Upper lobe of left lung (tissue), 6 donors: Measurements from ENCODE around the gene EPGN. TPM values are rescaled to one million over a fixed set of nuclear protein-coding genes. Genes with fewer than 3 reads are reported as not detected.
"Not testable (repeated sequence)": the region's sequence is repeated elsewhere in the genome, so short reads cannot be mapped to it uniquely, and the experiment has no call there.

ENCODE experiments used
- ATAC-seq, 2 donors: fragments of 200-7000 bp; cut with Tn5 transposase; one replicate each; pipeline ENCODE4 v1.9.1; 2022; ENCODE audit warnings: mild to moderate bottlenecking in 2 of 2, moderate library complexity in 2 of 2; ENCODE audit not compliant: low FRiP score in 2 of 2
- DNase-seq, 2 donors: peaks; one replicate each; pipeline ENCODE4 v3.0.0-alpha.2; 2019 to 2020
- H3K27ac ChIP-seq, 4 donors: fragments of 200-600 bp; sonication (generic); one replicate each; pipeline ENCODE4 v1.5.1; 2016 to 2019
- H3K27me3 ChIP-seq, 4 donors: fragments of 200-600 bp; sonication (generic); one replicate each; pipeline ENCODE4 v1.5.1; 2017 to 2019
- H3K36me3 ChIP-seq, 4 donors: fragments of 200-600 bp; sonication (generic); one replicate each; pipeline ENCODE4 v1.5.1; 2016 to 2019
- H3K4me1 ChIP-seq, 4 donors: fragments of 200-600 bp; sonication (generic); one replicate each; pipeline ENCODE4 v1.5.1; 2018 to 2019
- H3K4me3 ChIP-seq, 4 donors: fragments of 200-600 bp; sonication (generic); one replicate each; pipeline ENCODE4 v1.5.1; 2017 to 2019; ENCODE audit warnings: mild to moderate bottlenecking in 2 of 4, moderate library complexity in 1 of 4
- H3K9me3 ChIP-seq, 4 donors: fragments of 200-600 bp; sonication (generic); one replicate each; pipeline ENCODE4 v1.5.1; 2018 to 2019
- EP300 ChIP-seq, 4 donors: sonication (generic); formaldehyde crosslinking; IDR thresholded peaks; one replicate each; pipeline ENCODE4 v1.5.1; 2017; ENCODE audit warnings: antibody characterized with exemption in 4 of 4, control low read depth in 2 of 4
- POLR2A ChIP-seq, 4 donors: fragments of 450-650 bp; IDR thresholded peaks; one replicate each; pipeline ENCODE4 v1.5.1; 2016 to 2017; ENCODE audit warnings: antibody characterized with exemption in 4 of 4, mild to moderate bottlenecking in 2 of 4
- POLR2AphosphoS5 ChIP-seq, 2 donors: sonication (generic); formaldehyde crosslinking; IDR thresholded peaks; one replicate each; pipeline ENCODE4 v1.5.1; 2017; ENCODE audit warnings: antibody characterized with exemption in 2 of 2
- WGBS, 2 donors: methylation state at CpG; one replicate each; pipeline ENCODE4 v1.1.5; 2017 to 2018; 5-methylcytosine and 5-hydroxymethylcytosine counted together
- total RNA-seq, 6 donors: library from RNA; depleted of rRNA in 4 of 6; stranded (reverse); fragments of >200 nt in 4 of 6; gene quantifications; one replicate each; pipeline versions ENCODE4 v1.1.0 to v1.2.1, GENCODE V29; 2016 to 2021
- TF ChIP-seq, protein P1 (sequence below), 6 experiments: fragments of 450-650 bp in 4 of 6; fragments of 200-600 bp in 2 of 6; sonication (generic) in 2 of 6; IDR thresholded peaks; one replicate each; pipeline ENCODE4 v1.5.1; 2016 to 2019; ENCODE audit warnings: antibody characterized with exemption in 6 of 6
- donor health status: DM: no; HTN: no; CAD: no; lungs with moderate emphysema.
- donor health status: DM: no; HTN: yes; CAD: no; lungs with severe emphysema.

Gene EPGN
- total RNA-seq, 6 donors from 2014 or later = 0.34 to 7.1 (median 0.94) TPM; not detected in 2

DNA sequence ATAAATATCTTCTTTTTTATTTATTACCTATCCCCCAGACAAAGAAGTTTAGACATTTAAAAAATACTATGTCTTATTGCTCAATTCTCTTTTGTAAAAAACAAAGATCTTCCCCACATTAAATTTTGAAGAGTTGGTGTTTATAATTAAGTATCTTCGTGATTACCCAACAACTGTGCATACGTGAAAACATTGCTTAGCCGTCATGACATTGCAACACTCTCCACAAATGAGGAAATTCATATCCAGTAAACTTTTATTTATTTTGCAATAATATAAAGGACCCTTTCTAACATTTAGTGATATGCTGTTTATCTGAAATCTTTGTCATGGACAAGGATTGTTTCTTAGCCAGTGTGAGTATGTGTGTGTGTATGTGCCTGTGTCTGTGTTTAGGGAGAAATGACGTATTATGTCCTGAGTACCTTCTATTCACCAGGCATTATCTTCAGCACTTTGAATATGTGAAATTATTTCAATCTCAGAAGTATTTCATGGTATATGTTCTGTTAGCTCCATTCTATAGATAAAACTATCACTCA, 30.6 kb downstream of the EPGN start:
- peak overlapping the region in 1 of 4 donors; percentile 35 for H3K27ac ChIP-seq
- ATAC-seq (no peak), DNase-seq (no peak)
- TF ChIP-seq EP300 (IDR thresholded peaks at IDR 0.05) = peak; percentile 54 to 92 (median 74)
- TF ChIP-seq POLR2A (IDR thresholded peaks at IDR 0.05) = no peak
- TF ChIP-seq, protein P1, sequence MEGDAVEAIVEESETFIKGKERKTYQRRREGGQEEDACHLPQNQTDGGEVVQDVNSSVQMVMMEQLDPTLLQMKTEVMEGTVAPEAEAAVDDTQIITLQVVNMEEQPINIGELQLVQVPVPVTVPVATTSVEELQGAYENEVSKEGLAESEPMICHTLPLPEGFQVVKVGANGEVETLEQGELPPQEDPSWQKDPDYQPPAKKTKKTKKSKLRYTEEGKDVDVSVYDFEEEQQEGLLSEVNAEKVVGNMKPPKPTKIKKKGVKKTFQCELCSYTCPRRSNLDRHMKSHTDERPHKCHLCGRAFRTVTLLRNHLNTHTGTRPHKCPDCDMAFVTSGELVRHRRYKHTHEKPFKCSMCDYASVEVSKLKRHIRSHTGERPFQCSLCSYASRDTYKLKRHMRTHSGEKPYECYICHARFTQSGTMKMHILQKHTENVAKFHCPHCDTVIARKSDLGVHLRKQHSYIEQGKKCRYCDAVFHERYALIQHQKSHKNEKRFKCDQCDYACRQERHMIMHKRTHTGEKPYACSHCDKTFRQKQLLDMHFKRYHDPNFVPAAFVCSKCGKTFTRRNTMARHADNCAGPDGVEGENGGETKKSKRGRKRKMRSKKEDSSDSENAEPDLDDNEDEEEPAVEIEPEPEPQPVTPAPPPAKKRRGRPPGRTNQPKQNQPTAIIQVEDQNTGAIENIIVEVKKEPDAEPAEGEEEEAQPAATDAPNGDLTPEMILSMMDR (IDR thresholded peaks at IDR 0.05) = no peak
- peak in 1 of 2 donors; percentile 82 for TF ChIP-seq POLR2AphosphoS5 (IDR thresholded peaks at IDR 0.05)
- H3K27me3 ChIP-seq = no peaks in the 10 kb centered on the region
- WGBS, 2 donors = 50 to 57% methylated on average over 4 of the region's 4 CpGs
- peaks cover 0 to 4% (median under 1%) of the 10 kb centered on the region in 4 donors for H3K9me3 ChIP-seq
- H3K36me3 ChIP-seq = no peaks in the 10 kb centered on the region
- H3K4me1 ChIP-seq = no peaks in the 10 kb centered on the region
- no peak overlapping the region for H3K4me3 ChIP-seq

DNA sequence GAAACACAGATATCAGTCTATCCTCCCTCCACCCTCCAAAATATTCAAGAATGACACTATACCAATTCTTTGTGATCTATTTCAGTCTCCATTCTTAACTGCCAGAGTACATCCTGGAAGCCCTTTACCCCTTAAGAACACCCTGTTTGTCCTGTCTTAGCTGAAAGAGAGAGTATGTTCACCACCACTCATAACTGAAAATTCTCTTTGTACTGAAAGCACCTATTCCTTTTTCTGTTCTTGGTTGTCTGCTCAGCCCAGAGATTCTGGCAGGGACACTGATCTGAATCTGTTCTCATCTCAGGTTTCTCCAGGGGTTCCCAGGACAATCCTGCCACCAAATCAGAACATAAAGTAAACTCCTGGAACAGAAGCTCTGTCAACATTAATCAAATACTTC, 31.2 kb downstream of the EPGN start:
- H3K9me3 ChIP-seq = peaks cover 3 to 10% (median 7%) of the 10 kb centered on the region in 4 donors
- H3K36me3 ChIP-seq = no peaks in the 10 kb centered on the region
- no peak for DNase-seq
- no peaks in the 10 kb centered on the region for H3K4me1 ChIP-seq
- no peak for TF ChIP-seq POLR2A (IDR thresholded peaks at IDR 0.05)
- no peak for ATAC-seq
- H3K4me3 ChIP-seq = no peak overlapping the region
- peak overlapping the region in 1 of 4 donors; percentile 35 for H3K27ac ChIP-seq
- no peaks in the 10 kb centered on the region for H3K27me3 ChIP-seq

DNA sequence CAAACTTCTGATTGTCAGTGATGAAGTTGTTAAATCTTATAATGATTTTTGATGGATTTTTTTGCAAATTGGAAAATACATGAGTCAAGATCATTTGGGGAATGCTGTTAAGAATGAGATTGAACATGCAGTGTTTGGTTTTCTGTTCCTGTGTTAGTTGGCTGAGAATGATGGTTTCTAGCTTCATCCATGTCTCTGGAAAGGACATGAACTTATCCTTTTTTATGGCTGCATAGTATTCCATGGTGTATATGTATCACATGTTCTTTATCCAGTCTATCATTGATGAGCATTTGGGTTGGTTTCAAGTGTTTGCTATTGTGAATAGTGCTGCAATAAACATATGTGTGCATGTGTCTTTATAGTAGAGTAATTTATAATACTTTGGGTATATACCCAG, 32.2 kb downstream of the EPGN start:
- not testable (repeated sequence) for H3K4me1 ChIP-seq, H3K36me3 ChIP-seq, DNase-seq, H3K4me3 ChIP-seq, H3K27ac ChIP-seq, ATAC-seq, H3K27me3 ChIP-seq
- peaks cover 5 to 11% (median 10%) of the 10 kb centered on the region in 4 donors for H3K9me3 ChIP-seq

DNA sequence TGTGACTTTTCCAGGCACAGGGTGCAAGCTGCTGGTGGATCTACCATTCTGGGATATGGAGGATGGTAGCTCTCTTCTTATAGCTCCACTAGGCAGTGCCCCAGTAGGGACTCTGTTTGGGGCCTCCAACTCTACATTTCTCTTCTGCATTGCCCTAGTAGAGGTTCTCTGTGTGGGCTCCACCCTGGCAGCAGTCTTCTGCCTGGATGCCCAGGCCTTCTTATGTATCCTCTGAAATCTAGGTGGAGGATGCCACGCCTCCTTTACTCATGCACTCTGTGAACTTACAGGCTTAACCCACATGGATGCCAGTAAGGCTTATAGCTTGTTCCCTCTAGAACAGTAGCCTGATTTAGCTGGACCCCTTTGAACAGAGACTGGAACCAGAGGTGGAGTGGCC, 35.8 kb downstream of the EPGN start:
- TF ChIP-seq POLR2A (IDR thresholded peaks at IDR 0.05) (no peak), EP300 (IDR thresholded peaks at IDR 0.05) (no peak), POLR2AphosphoS5 (IDR thresholded peaks at IDR 0.05) (no peak)
- TF ChIP-seq, protein P1 (IDR thresholded peaks at IDR 0.05) = no peak
- H3K4me3 ChIP-seq = no peak overlapping the region
- no peaks in the 10 kb centered on the region for H3K36me3 ChIP-seq
- H3K27ac ChIP-seq = no peak overlapping the region
- H3K4me1 ChIP-seq = no peaks in the 10 kb centered on the region
- WGBS, 2 donors = 64 to 73% methylated on average over 1 of the region's 1 CpG
- ATAC-seq (no peak), DNase-seq (no peak)
- peaks cover 5 to 11% (median 10%) of the 10 kb centered on the region in 4 donors for H3K9me3 ChIP-seq
- no peaks in the 10 kb centered on the region for H3K27me3 ChIP-seq

DNA sequence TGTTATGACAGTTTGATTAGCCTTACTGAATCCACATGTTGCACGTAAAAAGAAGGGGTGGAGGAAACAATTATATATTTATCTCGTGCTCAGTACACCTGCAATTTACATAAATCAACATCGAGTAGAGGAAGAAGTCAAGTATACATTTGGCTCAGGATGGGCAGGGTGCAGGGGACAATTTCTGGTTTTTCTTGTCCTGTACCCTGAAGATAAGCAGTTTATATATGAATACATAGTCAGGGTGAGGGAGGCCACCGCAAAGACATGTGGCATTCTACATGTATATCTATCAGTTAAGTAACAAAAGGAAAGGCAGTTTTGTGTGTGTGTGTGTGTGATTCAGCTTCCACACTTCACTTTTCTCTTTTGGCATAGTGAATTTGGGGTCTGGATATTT, 45.6 kb downstream of the EPGN start:
- Histone ChIP-seq H3K27me3 (no peaks in the 10 kb centered on the region), H3K36me3 (no peaks in the 10 kb centered on the region), H3K9me3 (no peaks in the 10 kb centered on the region), H3K27ac (no peak overlapping the region), H3K4me1 (no peaks in the 10 kb centered on the region), H3K4me3 (no peak overlapping the region)
- WGBS, 2 donors = 44 to 50% methylated on average over 4 of the region's 4 CpGs
- no peak for DNase-seq
- no peak for ATAC-seq
- TF ChIP-seq EP300 (IDR thresholded peaks at IDR 0.05) (no peak), POLR2A (IDR thresholded peaks at IDR 0.05) (no peak), POLR2AphosphoS5 (IDR thresholded peaks at IDR 0.05) (no peak)
- TF ChIP-seq, protein P1 (IDR thresholded peaks at IDR 0.05) = no peak

DNA sequence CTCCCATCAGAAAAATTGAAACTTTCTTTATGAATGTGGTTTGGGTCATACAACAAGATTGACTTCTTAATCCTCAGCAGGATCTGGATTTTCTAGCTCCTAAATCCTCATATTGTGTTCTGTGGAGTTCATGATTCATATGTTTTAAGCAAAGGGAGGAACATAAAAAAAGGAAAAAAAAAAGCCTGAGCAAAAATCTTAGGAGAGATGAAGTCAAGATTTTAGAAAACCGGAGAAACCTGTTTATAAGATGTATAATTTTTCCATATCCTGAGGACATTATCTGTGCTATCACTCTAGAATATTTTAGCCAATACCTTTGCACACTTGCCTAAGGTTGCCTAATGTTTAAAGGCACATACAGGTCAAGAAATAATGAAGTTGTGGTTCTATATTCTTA, 49.7 kb downstream of the EPGN start:
- H3K4me1 ChIP-seq = no peaks in the 10 kb centered on the region
- no peak overlapping the region for H3K27ac ChIP-seq
- 67 to 73% methylated on average over 1 of the region's 1 CpG for WGBS, 2 donors
- no peak for DNase-seq
- H3K27me3 ChIP-seq = no peaks in the 10 kb centered on the region
- H3K36me3 ChIP-seq = no peaks in the 10 kb centered on the region
- H3K4me3 ChIP-seq = no peak overlapping the region
- no peaks in the 10 kb centered on the region for H3K9me3 ChIP-seq
- ATAC-seq = no peak
- TF ChIP-seq POLR2AphosphoS5 (IDR thresholded peaks at IDR 0.05) (no peak), POLR2A (IDR thresholded peaks at IDR 0.05) (no peak), EP300 (IDR thresholded peaks at IDR 0.05) (no peak)
- TF ChIP-seq, protein P1 (IDR thresholded peaks at IDR 0.05) = no peak
